Pons (tissue), 1 donor: ENCODE results near the gene PRICKLE2.
A peak's percentile ranks its signal among the peaks of the same experiment; 100 is the strongest.

Experiments
- DNase-seq: peaks from one replicate; pipeline ENCODE4 v3.0.0-alpha.2; 2016; ENCODE audit warnings: low spot score

The PRICKLE2 gene

DNA sequence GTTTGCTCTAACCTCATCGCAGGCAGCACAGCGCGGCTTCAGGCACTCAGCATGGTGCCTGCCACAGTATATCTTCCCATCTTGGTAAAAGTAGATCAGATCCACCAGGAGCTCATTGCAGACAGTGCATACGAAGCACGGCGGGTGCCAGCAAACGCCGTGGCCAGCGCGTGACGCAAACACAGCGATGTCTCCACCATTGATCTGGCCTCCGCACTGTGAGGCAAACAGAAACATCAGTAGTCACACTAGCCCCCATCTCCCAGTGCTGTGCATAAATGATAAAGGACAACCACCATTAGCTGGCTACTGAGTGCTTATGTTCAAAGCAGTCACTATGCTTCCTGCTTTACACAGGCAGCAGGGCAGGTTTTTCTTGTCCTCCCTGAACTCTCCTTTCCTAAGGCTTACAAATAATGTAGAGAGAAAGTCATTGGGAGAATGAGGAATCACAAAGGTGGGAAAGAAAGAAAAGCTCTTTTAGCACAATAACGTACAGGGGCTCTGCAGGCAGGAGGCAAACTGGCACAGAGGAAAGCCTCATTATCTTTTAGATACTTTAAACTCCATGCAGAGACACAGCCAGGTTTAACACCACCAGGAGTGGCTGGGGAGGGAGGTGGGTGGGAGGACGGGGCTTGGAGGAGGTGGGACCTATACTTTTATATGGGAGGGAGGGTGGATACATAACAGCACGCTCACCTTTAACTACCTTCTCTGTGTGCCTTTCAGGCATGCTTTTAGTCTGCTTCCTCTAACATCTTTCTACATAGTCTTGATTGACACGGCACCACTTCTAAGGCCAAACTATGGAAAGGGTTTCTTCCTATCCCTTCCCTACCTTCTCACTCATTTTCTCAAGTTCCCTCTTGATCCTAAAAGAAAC, 67.9 kb downstream of the PRICKLE2 start:
- no peak for DNase-seq

DNA sequence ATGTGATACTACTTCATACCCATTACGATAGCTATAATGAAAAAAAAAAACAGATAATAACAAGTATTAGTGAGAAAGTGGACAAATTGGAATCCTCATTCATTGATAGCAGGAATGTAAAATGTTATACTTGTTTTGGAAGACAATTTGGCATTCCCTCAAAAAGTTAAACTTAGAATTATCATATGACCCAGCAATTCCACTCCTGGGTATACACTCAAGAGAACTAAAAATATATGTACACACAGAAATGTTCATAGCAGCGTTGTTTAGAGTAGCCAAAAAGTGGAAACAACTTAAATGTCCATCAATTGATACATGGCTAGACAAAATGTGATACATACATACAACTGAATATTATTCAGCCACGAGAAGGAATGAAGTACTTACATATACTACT, 69.9 kb downstream of the PRICKLE2 start:
- no peak for DNase-seq

DNA sequence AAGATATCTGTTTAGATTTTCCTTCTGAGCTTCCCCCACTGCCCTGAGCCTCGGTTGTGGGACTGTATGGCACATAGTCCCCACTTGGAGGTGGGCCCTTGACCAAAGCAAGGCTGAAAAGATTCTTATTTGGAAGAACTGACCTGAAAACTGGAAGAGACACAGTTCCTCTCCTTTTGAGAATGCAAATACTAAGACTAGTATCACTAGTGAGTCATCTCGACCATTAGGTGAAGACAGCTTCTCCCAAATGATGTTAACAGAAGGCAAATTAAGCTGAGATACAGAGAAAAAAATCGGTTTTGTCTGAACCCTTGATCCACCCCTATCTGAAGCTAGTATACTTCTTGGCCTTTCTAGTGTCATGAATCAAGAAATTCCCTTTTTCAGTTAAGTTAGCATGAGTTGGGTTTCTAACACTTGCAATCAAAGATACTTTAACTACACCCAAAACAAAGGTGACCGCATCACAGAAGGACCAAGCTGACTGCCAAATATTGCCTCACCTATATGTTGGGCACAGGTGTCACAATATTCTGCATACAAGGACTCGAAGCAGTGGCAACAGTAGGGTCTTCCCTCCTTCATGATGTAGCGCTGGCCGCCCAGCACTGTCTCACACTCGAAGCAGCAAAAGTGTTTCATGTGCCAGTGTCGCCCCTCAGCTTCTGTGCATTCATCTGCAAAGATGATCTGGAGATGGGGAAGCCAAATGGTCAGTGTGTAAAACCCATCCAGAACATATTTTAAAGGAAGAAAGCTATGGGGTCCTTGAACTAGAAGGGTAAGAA, 72.4 kb downstream of the PRICKLE2 start:
- DNase-seq, result no peak

DNA sequence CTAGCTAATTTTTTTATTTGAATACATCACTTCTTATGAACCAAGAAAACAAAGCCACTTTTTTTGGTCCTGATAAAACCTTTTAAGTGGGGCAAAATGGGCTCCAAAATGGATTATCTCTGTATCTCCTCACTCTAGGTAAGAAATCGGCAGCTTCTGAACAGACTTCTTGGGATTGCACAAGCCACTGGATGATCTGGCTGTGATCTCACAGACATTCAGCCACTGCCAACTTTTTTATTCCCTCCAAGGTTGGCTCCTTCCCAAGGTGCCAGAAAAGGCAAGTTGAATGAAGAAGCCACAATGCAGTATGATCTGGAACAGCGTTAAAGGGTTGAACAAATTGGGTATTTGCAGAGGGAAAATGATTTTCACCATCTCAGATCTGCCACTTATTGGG, 73.2 kb downstream of the PRICKLE2 start:
- peak; percentile 41 for DNase-seq

DNA sequence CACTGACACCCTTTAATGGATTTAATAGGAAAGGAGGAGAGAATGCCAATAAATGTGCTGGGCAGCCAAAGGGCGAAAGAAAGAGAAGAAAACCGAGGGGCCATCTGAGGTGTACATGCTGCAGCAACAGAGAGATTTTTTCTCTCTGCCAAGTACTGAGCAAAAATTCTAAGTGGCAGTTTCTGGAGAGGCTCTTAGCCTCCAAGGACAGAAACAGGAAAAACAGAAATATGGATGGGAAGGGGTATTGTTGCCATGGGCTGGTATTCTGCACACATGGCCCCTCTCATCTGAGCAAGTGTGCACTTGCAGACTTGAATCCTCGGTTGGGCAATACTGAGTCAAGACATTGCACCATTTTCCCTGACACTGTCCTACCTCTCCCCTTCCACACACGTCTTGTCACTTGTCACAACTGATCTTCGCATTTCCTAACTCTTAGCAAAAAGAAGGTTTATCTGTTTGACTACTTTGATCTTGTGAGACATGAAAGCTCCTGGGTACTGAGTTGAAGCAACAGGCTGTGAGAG, 73.9 kb downstream of the PRICKLE2 start:
- no peak for DNase-seq

DNA sequence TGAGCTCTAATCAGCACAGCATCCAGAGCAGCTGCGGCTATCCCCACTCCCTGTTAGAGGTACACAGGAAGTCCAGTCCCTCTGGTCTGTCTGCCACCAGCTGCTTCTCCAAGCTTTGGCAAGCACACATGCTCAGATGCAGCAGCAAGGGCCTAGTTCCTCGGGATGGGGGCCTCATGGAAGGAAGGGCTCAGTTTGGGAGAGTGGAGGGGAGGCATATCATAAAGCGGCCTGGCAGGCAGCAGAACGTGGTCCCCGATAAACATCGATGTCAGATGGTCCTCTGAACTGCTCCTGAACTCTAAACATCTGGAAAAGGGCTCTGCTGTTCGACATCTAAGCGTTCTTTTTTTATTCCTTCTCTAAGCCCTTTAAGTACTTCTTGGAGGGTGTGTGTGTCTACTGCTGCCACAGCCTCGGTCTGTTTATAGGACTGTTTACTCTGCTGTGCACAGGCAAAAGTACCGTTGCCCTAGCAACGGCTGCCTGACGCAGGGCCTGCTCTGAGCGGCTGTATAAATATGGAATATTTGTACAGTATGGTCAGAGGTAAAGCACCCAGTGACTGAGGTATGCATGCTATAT, 74.6 kb downstream of the PRICKLE2 start:
- no peak for DNase-seq

DNA sequence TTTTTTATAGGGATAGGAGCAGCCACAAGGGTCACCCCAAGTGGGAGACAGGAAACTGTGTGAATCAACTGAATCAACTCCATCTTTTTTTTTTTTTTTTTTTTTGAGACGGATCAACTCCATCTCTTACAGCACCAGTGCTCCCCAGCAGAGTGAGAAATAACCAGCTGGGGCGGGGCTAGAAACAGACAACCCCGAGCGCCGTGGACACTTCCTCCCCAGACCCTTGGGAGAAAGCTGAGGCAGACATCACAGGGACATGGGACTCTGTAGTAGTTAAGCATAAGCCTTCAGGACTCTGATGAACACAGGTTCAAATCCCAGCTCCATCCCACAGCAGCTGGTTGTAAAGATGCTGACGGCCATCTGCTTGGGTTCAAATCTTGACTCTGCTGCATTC, 75.4 kb downstream of the PRICKLE2 start:
- no peak for DNase-seq

DNA sequence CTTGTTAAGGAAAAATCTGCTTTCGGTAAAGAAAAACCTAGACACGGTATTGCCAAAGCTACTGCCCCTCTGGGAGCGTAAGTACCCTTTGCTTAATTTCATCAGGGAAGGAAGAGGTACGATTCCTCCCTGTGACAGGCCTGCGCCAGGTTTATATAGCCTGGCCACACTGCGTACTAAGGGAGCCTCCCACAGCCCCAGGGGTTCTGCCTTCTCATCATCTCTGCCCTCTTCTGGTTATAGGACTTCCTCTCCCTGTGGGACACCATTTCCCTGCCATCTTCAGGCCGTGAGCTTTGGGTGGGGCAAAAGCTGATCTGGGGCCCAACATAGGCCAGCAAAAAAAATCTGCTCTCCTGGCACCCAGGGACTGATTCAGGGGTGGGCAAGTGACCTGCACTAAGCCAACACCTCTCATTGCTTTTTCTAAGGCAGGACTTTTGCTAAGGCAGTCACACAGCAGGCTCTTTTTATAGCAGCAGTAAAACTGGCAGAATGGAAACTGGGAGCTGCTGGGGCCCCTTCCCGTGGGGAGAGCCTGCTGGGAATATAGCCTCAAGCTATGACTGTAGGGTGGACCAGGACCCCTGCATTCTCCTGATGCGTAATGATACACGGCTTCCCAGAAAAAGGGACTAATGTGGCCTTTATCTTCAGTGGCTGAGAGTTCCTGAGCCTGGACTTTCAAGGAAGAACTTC, 76.2 kb downstream of the PRICKLE2 start:
- DNase-seq, result no peak

DNA sequence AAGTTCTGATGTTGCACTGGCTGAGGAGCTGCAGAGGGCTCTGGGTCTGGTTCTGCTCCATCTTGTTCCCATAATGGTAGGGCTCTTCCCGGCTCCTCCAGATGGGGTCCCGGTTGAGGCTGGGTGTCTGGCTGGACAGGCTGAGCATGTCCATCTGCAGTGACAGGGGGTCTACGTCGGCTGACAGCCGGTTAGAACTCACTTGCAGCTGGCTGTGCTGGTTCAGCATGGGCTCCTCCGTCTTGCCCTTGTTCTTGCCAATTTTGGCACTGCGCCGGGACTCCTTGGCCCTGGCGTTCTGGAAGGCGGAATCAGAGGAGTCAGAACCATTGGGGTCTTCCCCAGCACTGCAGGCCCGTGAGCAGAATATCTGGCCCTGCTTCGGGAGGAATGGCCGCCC, 78.1 kb downstream of the PRICKLE2 start:
- no peak for DNase-seq

DNA sequence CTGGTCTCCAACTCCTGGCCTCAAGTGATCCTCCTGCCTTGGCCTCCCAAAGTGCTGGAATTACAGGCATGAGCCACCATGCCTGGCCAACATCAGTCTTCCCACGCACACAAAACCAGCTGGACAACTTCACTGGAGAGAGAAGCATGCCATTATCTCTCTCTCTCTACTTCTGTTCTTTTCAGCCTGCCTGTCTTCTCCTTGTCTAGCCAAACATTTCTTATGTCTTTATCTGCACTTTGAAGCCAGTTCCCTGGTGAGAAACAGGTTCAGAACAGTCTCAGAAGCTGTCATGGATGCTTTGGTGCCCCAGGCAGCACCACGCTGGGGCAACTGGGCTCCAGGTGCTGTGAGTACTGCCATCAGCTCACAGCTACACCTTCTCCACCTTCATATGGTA, 79.8 kb downstream of the PRICKLE2 start:
- DNase-seq, result no peak

DNA sequence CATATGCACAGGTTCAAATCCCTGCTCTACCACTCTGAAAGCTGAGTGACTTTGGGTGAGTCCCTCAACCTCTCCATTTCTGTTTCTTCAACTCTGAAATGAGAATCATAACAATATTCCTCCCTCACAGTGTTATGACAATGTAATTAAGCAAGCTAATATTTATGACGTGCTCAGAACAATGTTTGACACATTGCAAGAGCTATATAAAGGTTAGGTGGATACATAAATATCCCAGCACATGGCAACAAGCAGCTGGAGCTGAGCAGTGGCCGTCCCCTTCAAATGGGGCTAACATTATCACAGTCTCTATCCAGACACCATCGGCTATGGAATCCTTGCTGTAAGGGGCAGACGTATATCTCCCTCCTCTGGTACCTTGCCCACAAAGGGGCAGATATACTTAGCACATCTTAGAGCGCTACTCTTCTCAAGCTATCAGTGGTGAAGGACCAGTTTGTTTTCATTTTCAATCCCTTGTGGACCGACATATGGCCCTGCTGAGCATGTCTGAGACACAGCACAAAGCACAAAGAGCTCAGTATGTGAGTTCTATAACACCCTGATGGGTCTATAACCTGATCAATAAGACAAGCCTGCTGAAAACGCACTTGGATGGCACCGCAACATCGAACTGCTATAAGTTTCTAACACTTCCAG, 80.9 kb downstream of the PRICKLE2 start:
- DNase-seq, result no peak

DNA sequence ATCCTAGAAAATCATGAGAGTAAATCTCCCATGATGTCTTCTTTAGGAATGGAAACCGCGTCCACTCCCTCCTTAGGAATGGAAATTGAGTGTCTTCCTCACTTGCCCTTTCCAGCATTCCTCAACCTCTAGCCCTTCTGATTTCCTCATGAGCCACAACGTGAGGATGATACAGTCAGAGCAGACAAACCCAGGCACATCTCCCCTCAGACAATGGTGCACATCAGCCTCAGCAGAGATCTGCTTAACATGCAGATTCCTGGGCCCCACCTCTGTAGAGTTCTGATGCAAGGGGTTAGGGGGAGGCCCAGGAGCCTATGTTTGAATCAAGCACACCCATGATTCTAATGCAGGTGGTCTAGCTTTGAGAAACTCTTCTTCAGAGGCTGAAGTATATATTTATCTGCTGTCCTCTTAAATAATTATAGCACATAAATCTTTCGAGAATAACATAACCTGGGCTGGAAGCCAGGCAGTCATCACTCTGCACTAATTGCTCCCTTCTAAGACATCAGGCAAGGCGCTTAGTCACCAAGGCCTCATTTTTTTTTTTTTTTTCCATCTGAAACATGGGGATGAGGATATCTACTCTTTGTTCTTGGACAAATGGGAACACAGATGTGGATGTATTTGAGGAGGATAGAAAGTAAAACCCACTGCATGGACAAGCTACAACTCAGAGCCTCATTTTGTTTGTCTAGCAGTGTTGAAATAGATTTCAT, 81.7 kb downstream of the PRICKLE2 start:
- DNase-seq, result no peak

DNA sequence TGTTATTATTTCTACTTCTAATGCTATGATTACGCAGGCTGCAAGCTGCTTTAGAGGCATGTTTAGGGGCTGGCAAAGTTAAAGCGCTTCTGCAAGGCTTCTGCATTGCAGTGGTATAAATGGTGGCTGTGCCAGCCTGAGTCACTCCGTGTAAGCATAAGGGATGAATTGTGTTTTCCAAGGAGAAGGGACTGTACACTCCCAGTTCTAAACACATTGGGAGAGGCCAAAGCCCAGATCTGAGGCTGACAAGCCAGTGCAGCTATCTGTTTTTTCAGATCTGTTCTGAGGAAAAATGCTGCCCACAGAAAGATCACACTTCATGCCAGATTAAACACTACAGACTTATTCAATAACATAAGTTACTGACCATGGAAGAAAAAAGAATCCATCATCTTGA, 83.8 kb downstream of the PRICKLE2 start:
- DNase-seq, result peak; percentile 75

DNA sequence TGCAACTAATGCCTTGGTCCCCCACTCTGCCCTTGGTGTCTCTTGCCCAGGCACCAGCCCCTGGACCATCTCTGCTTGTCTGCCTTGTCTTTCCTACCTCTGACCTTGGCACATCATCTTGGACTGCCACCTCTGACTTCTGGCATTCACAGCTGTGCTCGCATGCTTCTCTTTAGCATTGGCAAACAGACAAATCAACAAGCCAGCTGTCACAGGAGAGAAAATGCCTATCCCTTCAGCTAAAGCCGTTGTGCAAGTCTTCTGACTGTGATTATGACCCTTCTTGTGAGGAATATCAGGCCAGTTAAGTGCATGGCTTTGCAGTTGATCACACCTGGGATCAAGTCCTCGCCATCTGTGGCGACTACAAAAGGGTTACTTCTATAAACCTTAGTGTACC, 84.6 kb downstream of the PRICKLE2 start:
- no peak for DNase-seq

DNA sequence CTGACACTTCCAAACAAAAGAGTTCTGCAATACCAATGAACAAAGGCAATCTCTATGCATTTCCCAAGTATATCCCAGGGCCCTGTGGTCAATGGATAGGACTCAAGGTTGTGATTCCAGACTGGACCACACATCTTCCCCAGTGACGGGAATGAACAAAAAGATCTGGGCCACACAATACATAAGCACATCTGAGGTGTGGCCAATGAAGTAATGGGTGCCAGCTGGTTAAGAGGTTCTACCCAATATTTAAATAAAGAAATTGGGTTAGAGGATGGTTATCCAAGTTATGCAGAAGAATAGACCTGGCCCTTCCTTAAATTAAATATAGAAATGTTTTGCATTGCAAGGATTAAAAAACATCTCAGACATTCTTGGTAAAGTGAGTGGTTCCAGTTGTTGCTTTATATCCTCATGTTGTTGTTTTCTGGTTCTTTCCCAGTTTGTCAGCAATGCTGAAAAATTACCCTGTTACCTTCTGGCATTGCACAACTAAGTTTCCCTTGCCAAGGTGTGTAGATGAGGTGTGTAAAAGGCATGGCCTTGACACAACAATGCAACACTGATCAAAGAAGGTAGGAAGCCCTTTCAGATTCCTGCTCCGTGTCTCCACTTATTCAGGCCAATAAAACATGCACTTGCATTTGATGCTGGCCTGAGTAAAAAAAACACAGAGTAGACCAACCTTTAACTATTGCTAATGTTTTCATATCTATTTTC, 86.5 kb downstream of the PRICKLE2 start:
- DNase-seq, result no peak

DNA sequence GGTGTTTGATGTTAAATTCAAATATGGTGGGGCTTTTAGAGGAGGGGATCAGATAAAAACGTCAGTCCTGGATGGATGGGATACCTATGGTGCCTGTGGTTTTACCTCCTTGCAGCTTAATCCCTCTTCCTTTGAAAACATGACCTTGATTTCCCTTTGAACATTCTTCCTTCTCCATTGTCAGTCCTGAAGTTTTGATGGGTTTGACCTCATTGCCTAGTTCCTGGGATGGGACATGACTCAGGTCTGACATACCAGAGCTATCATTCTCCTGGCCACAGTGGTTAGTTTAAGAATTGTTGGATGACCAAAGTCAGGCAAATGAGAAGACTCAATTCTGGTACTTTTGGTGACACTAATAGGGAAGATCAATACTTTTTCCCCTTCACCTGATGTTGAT, 87.2 kb downstream of the PRICKLE2 start:
- no peak for DNase-seq

DNA sequence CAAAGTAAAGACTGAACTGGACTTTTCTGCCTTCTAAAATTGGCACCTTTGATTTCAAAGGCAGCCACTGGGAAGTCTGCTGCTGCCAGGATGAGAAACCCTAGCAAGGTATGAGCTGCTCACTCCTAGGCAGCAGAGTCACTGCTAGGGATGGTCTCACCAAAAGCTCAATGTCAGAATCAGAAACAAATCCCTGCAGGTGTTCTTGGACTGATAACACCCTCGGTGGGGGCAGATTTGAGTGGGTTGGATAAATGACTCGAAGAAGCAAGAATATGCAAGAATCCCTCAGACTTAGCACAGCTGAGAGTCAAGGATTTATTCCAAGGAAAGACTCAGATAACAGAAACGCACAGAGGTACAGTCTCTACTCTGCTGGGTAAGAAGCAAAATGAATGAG, 90.4 kb downstream of the PRICKLE2 start:
- DNase-seq, result no peak

DNA sequence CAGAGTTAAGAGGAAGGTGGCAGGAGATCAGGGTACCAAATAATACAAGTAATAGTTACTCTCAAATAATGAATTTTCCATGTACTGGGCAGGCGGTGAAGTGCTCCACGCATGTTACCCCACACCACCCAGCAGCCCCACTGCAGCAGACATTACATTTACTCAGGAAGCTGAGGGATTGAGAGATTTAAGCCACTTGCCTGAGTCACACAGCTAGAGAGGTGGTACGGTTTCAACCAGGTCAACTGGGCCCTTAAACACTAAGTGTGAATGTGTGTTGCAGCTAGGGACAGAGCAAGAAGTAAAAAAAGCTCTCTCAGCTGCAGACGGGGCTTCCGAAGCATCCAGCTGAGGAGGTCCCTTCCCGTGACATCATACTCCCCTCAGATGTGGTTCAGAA, 91.3 kb downstream of the PRICKLE2 start:
- no peak for DNase-seq

DNA sequence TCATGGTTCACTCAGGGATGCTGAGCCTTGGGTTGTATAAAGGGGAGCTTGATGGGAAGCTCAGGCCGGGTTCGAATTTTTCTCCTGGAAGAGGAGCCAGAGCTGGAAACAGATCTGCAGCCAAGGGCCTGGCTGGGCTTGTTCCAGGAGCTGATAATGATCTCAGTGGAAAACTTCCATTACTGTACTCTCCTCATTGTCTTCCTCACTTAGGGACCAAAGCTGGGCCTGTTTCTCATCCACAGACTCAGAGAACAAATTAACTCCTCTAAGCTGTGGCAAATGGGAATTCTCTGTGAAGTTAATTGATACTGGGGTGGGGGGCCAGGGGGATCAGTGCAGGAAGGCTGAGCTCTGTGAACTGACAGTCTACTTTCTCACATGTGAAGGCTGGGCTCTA, 92.0 kb downstream of the PRICKLE2 start:
- no peak for DNase-seq
